Hematopoietic multipotent progenitor cell treated with erythropoietin and hydrocortisone succinate and interleukin-3 and kit ligand, for 8 days (in vitro differentiated cells): ENCODE measurements around the gene SLC34A3.

Source experiments
- DNase-seq: peaks from one replicate; pipeline ENCODE4 v3.0.0-alpha.2; 2015

Gene SLC34A3

DNA sequence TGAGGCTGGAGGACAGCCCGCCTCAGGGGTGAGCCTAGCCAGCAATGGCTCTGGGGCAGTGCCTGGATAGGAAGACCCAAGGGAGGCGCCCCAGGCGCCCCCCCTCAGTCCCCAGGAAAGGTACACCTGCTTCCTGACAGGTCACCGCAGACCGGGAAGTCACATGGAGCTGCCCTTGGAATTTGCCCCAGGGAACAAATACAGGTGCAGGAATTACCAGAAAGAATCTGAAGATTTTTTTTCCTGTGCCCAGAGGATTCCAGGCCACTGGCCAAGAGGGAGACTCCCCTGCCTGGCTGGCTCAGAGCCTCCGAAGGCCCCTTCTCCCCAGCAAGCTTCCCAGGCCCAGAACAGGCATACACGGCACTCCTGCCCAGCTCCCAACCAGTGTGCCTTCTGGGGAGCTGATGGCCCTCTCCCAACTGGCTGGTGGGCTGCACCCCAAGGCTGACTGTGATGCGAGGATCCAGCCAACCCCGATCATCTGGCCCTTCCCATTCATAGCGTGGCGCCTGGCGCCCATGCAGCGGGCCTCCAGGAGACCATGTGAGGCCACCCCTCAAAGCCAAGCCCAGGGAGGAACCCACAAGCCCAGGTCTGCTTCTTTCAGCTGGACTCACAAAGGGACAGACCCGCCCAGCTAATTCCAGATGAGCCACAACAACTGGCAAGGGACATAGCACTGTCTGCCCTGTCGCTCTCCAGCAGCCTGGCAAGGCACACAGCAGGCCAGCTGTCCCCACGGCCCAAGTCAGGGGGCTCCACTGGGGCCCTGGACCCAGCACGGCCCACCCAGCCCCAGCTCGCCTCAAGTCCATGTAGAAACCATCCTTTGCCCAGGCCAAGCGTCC, 32.4 kb upstream of the SLC34A3 start:
- DNase-seq = no peak

DNA sequence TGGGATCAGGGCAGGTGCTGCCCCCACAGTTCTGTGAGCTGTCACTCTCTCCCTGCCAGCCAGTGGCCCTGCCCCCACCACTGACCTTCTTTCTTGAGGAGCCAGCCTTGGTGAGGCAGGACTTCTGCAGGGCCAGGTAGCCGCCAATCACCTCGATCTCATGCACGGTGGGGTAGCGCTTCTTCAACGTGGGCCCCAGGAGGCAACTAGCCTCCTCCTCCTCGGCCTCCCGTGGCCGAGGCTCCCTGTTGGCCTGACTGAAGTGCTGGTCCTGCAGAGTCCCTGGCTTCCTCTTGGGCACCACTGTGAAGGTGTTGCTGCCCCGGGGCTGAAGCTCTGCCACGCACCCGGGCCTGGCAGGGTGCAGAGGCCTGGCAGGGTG, 31.8 kb upstream of the SLC34A3 start:
- no peak for DNase-seq

DNA sequence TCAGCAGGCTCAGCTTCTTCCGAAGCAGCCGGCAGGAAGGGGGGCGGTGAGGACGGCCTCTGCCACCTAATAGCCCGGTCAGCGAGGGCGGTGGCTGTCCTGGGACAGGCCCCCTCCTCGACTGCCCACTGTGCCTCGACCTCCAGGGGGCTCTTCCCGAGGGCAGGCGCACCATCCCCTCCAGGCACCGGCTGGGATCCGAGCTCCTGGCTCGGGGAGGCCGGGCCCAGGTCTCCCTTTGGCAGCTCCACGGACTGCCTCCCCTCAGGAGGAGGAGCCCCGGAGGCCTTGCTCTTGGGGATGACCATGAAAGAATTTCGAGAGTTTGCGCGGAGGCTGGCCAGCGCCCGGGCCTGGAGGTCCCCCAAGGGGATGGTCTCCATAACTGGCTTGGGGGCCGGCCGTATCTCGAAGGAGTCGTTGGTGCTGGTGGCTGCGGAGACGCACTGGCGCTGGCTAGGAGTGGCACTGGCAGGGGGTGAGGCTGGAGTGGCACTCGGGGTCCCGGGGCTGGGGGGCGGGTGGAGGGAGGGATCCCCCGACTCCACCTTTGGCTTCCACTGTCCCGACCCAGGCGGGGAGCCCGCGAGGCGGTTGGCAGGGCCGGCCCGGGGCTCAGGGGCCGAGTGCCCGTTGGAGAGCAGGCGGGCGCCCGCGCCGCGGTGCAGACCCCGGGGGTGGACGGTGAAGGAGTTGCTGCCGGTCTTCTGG, 31.1 kb upstream of the SLC34A3 start:
- DNase-seq = no peak

DNA sequence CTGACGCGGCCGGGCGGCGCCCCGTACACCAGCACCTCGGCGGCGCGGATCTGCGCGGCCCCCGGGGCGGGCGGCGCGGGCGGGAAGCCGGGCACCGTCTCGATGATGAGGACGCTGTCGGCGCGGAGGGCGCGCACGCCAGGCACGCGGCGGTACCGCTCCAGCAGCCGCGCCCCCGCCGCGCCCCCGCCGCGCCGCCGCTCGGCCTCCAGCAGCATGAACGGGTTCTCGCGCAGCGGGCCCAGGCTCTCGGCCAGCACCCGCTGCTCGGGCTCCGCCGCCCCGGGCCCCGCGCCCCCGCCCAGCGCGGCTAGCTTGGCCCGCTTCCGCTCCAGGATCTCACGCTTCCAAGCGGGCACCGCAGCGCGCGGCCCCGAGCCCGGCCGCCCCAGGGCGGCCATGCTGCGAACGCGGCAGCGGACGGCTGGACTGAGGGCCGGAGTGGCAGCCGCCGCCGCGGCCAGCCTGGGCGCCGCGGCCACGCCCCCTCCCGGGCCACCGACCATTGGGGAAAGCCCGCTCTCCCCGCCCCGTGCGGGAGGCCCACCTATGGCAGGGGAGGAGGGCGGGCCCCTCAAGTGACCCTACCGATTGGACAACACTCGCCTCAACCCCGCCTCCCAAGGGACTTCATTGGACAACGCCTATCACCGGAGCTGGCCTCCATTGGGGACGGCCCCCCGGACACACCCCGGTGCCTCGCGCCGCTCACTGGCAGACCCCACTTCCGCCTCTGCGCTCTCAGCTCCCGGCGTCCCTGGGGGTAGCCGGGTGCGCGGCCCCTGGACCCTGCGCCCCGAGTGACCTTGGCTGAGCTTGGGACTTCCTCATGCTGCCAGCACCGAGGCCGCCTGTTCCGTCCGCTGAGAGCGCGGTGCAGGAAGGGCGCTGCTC, 30.1 kb upstream of the SLC34A3 start, which contains the start of gene TPRN:
TSS of gene TPRN (minus strand) at position 431 of the 894 bp plus-strand sequence. CDS start at position 401, 30 bp downstream.
- peak; percentile 99 for DNase-seq

DNA sequence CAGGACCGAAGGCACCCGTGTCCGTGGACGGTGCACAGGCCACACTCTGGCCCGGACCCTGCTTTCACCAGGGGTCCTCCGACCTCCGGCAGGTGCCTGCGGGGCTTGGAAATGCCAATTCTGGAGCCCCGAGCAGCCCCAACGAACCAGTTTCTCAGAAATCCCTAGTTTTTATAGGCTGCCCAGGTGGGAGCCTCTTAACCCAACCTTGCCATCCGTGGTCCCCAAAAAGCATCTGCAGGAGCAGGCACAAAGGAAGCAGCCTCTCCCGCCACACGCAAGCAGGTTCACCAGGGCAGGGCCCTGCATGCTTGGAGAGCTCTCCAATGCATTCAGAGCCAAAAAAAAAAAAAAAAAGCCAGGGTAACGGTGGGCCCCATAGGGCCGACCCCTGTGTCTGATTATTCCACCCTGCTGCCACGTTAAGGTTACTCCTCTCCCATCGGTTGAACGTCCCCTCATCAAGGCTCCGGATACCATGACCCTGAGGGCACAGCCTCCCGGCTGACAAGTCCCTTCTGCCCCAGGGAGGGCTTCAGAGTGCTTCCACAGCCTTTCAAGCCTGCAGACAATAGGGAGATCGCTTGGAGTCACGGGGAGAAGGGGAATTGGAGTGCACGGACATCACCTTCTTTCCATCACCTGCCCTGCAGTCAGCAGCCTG, 29.4 kb upstream of the SLC34A3 start:
- DNase-seq = no peak

DNA sequence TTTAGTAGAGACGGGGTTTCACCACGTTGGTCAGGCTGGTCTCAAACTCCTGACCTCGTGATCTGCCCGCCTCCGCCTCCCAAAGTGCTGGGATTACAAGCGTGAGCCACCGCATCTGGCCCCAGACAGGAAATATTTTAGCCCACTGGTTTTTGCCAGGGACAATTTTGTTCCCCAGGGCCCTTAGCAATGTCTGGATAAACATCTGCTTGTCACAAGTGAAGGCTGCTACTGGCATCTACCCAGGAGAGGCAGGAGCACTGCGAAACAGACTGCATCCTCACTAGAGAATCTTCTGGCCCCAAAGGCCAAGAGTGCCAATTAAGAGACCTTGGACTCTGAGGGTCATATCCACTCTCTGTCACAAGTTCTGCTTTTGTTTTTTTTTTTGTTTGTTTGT, 27.7 kb upstream of the SLC34A3 start:
- no peak for DNase-seq

DNA sequence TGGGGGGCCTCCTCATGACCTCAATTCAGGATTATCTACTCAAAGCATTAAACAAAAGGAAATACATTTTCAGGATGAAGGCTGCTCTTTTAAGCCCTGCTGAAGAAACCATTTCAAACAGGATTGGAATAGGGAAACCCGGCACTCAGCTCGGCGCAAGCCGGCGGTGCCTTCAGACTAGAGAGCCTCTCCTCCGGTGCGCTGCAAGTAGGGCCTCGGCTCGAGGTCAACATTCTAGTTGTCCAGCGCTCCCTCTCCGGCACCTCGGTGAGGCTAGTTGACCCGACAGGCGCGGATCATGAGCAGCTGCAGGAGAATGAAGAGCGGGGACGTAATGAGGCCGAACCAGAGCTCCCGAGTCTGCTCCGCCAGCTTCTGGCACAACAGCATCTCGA, 26.0 kb upstream of the SLC34A3 start:
- no peak for DNase-seq

DNA sequence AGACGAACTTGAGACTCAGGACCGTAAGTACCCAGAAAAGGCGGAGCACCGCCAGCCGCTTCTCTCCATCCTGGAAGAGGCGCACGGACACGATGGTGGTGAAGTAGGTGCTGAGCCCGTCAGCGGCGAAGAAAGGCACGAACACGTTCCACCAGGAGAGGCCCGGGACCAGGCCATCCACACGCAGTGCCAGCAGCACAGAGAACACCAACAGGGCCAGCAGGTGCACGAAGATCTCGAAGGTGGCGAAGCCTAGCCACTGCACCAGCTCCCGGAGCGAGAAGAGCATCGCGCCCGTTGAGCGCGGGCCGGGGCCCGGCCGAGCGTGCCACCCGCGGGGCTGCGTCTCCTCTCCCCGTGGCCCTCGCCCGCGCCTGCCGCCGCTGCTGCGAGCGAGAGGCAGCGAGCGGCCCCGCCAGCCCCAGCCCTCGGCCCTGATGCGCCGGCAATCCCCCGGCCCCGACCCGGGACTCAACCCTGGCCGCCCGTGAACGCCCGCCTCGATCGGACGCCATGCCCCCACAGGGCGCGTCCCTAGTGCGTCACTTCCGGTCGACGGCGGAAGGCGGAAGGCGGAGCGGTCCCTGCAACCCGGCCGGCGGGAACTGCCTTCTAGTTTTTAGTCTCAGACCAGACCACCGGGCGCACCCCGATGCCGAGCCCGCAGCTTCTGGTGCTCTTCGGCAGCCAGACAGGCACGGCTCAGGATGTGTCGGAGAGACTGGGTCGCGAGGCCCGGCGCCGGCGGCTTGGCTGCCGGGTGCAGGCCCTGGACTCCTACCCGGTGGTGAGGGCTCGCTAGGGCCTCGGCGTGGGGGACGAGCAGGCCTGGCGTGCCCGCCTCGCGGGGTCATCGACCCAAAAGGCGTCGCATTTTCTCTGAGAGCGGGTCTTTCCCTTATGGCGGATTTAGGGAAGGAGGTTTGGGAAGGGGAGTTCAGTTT, 25.3 kb upstream of the SLC34A3 start, which contains the start of the genes NDOR1 and TMEM203:
TSS of gene NDOR1 (plus strand) at position 575 of the 944 bp plus-strand sequence. CDS start at position 653, 78 bp downstream.
TSS of gene TMEM203 (minus strand) at position 523 of the 944 bp plus-strand sequence. CDS start at position 289, 234 bp downstream.
- peak; percentile 88 for DNase-seq

DNA sequence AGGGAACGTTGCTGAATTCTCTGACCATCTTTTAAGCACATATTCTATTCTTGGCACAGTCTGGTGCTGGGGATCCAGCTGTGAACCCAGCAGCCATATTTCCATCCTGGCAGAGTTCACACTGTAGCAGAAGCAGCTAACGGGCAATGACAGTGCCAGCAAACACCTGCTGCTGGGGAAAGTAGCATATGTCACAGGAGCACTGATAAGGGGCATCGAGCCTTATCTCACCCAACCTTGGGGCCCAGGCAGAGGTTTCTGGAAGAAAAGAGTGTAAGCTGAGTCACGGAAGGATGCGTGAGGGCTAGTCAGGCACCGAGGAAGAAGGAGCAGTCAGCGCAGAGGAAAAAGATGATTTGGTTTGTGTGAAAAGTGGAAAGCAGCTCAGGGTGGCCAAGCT, 24.1 kb upstream of the SLC34A3 start:
- DNase-seq = peak; percentile 76

DNA sequence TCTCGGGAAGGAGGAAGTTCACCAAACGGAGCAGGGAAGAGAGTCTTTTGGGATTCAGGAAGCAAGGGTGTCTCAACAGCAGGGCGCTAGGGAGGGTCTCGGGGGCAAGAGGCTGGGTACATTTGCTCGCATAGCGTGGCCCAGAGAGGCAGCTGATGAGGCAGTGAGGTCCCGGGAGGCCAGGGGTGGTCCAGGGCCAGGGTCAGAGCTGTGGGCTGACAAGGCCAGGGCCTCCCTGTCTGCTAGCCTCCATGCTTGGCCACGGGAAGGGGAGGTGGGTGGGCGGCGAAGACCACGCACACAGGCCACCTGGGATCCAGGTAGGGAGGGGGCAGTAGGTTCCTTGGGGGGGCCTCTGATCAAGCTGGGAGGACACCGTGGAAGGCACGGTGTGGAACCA, 19.2 kb upstream of the SLC34A3 start:
- DNase-seq = no peak

DNA sequence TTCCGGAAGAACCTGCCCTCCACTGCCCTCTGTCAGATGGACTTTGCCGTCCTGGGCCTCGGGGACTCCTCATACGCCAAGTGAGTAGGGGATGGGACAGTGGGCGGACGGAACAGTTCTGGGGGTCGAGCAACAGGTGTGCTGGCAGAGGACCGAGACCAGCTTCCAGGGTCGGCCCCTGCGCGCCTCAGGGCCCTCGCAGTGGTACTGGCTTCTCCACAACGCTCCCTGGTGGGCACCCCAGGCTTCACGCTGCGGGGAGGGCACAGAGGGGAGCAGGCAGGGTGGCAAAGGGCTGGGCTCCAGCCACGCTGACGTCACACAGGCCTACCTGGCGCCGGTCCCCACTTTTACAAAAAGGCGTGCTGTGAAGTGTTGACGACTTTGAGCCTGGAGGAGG, 18.2 kb upstream of the SLC34A3 start:
- no peak for DNase-seq

DNA sequence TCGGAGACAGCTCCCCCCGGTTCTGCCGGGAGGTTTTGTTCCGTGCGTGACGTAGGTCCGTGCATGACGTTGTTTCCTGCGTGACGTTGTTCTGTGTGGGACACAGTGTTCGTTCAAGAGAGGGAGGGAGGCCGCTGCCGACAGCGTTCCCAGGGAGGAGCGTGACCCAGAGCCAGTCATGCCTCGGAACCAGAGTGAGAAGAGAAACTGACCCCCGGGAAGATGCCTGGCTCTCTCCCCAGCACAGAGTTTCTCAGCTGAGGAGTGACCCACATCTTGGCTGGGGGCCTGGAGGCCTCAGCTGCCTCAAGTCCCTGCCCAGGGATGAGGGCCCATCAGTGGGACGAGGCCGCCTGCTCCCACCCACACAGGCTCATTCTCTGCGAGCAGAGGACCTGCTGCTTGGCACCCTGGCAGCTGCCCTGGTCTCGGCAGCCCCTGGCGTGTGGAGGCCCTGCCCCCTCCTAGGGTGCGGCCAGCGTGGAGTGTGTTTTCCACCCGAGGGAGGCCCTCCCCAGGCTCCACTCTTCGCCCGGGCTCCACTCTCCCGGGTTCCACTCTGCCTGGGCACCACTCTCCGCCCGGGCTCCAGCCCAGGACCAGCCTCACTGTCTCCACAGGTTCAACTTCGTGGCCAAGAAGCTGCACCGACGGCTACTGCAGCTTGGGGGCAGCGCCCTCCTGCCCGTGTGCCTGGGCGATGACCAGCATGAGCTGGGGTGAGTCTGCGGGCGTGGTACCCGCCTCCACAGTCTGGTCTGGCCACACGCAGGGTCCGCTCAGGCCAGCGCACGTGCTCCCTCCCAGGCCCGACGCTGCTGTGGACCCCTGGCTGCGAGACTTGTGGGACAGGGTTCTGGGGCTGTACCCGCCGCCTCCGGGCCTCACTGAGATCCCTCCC, 17.3 kb upstream of the SLC34A3 start:
- no peak for DNase-seq

DNA sequence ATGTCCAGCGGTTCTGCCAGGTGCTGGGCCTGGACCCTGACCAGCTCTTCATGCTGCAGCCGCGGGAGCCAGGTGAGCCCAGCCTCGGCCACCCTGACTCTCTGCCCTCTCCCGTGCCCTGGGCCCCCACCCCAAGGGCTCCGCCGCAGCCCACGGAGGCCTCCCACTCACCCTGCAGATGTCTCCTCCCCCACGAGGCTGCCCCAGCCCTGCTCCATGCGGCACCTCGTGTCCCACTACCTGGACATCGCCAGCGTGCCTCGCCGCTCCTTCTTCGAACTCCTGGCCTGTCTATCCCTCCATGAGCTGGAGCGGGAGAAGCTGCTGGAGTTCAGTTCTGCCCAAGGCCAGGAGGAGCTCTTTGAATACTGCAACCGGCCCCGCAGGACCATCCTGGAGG, 16.1 kb upstream of the SLC34A3 start:
- DNase-seq = no peak

DNA sequence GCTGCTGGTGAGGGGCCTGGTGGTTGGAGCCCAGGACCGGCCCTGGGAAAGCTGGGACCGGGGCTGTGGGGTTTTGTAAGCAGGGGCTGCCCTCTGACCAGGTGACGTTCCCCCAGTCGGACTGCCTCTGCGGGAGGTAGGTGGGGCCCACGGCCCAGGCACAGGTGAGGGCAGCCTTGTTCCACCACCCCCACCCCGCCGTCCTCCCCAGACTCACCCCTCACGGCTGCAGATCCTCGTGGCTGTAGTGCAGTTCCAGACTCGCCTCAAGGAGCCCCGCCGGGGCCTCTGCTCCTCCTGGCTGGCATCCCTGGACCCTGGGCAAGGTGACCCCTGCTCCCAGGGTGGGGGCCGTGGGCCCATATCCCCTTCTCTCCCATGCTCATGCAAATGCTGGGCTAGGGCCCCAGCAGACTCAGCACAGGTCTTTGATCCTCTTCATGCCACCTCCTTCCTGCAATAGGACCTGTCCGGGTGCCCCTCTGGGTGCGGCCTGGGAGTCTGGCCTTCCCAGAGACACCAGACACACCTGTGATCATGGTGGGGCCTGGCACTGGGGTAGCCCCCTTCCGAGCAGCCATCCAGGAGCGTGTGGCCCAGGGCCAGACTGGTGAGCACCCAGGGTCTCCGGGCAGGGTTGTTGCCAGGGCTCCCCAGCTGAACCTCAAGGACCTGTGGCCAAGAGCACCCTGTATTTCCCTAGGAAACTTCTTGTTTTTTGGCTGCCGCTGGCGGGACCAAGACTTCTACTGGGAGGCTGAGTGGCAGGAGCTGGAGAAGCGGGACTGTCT, 15.3 kb upstream of the SLC34A3 start:
- no peak for DNase-seq

DNA sequence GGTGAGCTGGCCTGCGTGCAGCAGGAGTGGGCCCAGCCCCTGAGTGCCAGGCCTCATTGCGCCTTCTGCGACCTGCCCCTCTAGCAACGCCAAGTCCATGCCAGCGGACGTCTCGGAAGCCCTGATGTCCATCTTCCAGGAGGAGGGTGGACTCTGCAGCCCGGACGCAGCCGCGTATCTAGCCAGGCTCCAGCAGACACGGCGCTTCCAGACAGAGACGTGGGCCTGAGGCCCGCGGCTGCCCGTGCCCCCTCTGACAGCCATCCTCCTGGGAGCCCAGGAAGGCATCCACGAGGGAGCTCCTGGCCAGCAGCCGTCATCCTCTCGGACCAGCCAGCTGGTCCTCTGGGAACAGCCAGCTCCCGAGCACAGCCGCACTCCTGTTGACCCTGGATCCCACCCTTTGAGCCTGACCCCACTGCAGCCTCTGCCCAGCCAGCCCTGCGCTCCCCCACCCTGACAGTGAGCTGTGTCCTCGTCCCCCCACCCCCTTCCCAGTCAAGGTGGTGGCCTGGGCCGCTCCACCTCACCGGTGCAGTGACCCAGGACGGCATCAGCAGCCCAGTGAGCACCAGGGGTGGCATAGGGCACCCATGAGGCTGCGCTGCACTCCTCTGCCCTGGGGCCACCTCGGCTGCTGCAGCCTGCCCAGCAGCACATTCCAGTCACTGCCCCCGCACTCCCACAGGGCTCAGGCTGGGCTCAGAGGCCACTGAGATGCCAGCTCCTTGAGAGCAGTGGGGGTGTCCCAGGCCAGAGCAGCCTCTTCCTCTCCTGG, 14.3 kb upstream of the SLC34A3 start:
- no peak for DNase-seq

DNA sequence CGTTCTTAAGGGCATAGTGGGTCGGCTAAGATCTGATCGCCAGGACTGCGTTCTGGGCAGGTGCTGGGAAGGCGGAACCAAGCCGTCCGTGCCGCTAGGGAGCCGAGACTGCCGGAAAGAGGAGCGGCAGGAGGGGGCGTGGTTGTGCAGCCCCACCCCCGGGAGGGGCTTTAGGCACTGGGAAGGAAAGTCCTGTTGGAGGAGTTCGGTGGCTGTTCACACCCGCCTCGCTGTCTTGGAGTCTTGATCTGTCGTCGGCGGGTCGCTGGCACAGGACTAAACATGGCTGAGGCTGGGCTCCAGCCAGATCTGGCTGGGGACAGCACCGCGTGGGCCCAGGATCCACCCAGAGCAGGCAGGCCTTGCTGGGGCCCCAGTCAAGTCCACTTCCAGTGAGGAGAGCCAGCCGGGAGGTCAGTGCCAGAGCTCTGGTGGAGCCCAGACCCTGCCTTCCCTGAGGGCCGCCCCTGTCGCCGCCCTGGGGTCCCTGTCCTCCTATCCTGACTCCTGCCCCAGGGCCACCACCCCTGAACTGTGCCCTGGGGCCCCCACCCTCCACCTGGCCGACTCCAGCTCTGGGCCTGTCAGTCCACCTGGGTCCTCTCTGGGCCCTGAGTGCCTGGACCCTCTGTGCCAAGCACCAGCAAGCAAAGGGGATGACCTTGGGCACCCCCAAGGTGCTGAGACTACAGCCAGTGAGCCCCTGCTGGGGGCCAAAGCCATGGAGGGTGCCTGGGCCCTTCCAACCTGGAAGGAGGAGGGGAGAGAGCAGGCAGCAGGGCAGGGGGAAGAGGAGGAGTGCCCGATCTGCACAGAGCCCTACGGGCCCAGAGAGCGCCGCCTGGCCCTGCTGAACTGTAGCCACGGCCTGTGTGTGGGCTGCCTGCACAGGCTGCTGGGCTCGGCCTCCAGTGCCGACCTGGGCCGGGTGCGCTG, 13.2 kb upstream of the SLC34A3 start:
- peak; percentile 34 for DNase-seq

DNA sequence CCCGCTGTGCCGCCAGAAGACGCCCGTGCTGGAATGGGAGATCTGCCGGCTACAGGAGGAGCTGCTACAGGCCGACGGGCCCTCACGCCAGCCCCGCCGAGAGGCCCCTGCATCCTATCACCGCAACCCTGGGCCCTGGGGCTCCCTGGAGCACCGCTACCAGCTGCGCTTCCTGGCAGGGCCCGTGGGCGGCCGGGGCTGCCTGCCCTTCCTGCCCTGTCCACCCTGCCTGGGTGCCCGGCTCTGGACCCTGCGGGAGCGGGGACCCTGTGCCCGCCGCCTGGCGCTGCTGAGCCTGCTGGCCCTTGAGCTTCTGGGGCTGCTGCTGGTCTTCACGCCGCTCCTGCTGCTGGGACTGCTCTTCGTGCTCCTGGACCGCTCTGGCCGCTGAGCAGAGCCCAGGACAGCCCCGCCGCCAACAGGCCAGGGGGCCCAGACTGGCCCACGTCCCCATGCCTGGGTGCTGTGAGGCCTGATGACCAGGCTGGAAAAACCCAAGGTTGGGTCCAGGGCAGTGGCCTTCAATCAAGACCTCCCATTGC, 12.4 kb upstream of the SLC34A3 start:
- no peak for DNase-seq
